OCI-LY3 (cell line): ENCODE results near the gene ABLIM3.

Experiments used
- CTCF ChIP-seq: fragments of 200-600, 300-600 bp; sonication (generic); IDR thresholded peaks from 2 replicates; pipeline ENCODE4 v1.5.1; 2014; ENCODE audit warnings: antibody characterized with exemption, low read length, low read depth
- EZH2phosphoT487 ChIP-seq: fragments of 200-600 bp; shearing (Covaris generic); IDR thresholded peaks from 2 replicates; pipeline ENCODE4 v1.6.1; 2018; ENCODE audit warnings: antibody characterized with exemption, mixed run types, low read depth

- TF ChIP-seq CTCF (no peak), EZH2phosphoT487 (no peak)
Observed at GRCh38 chr5:149093625-149094024, 47.7 kb upstream of the ABLIM3 start.
